Heart right ventricle (tissue), 16 donors: Measurements from ENCODE around the gene GCK. TPM values are rescaled to one million over a fixed set of nuclear protein-coding genes. Genes with fewer than 3 reads are reported as not detected.

Experiments used
- ATAC-seq, 8 donors: fragments of 200-7000 bp; cut with Tn5 transposase; one replicate each; pipeline ENCODE4 v1.9.1; 2020; ENCODE audit warnings: mild to moderate bottlenecking in 8 of 8, moderate library complexity in 8 of 8, moderate number of reproducible peaks in 1 of 8
- DNase-seq, 2 donors: peaks; one replicate each; pipeline ENCODE4 v3.0.0-alpha.2; 2020
- H3K27ac ChIP-seq, 10 donors: fragments of 200-600 bp; sonication (generic) in 2 of 10; one replicate each; pipeline versions ENCODE4 v1.5.0 to v1.8.0; 2020 to 2022; ENCODE audit warnings: mild to moderate bottlenecking in 3 of 10
- H3K27me3 ChIP-seq, 7 donors: fragments of 200-600 bp; one replicate each; pipeline ENCODE4 v1.8.0; 2021 to 2022; ENCODE audit warnings: mild to moderate bottlenecking in 2 of 7
- H3K36me3 ChIP-seq, 9 donors: fragments of 200-600 bp; sonication (generic) in 1 of 9; one replicate each; pipeline versions ENCODE4 v1.5.0 to v1.8.0; 2020 to 2022; ENCODE audit warnings: mild to moderate bottlenecking in 2 of 9
- H3K4me1 ChIP-seq, 9 donors: fragments of 200-600 bp; sonication (generic) in 1 of 9; one replicate each; pipeline versions ENCODE4 v1.5.0 to v1.8.0; 2020 to 2022; ENCODE audit warnings: mild to moderate bottlenecking in 4 of 9
- H3K4me3 ChIP-seq, 10 donors: fragments of 200-600 bp; sonication (generic) in 2 of 10; one replicate each; pipeline versions ENCODE4 v1.5.0 to v1.8.0; 2020 to 2022; ENCODE audit warnings: mild to moderate bottlenecking in 7 of 10, moderate library complexity in 2 of 10
- H3K9me3 ChIP-seq, 11 donors: fragments of 200-600 bp in 10 of 11; sonication (generic) in 2 of 11; one replicate each; pipeline versions ENCODE4 v1.5.0 to v1.8.0; 2013 to 2022; ENCODE audit warnings: mild to moderate bottlenecking in 2 of 11, control low read depth in 1 of 11, moderate library complexity in 1 of 11
- CTCF ChIP-seq, 9 donors: fragments of 200-600 bp; sonication (generic) in 2 of 9; IDR thresholded peaks; one replicate each; pipeline versions ENCODE4 v1.5.0 to v1.8.0; 2021 to 2022; ENCODE audit warnings: antibody characterized with exemption in 9 of 9, mild to moderate bottlenecking in 5 of 9, moderate library complexity in 1 of 9
- WGBS, 2 donors: extraction: QIAGEN DNeasy Blood & Tissue Kit; methylation state at CpG; one replicate each; pipeline ENCODE4 v1.1.7; 2013; ENCODE audit warnings: inconsistent platforms in 1 of 2; 5-methylcytosine and 5-hydroxymethylcytosine counted together
- intact Hi-C, 10 donors: fragments of 100-400 bp; cut with DNase I; formaldehyde crosslinking; loops; one replicate each; pipeline versions ENCODE4 v1.11.1 to v1.14.2; 2022
- polyA plus RNA-seq, 2 donors: library from polyadenylated mRNA; stranded (reverse); fragments of 200-250 nt; gene quantifications; one replicate each; pipeline ENCODE4 v1.2.3, GENCODE V29; 2013
- total RNA-seq, 10 donors: library from RNA; stranded (reverse); fragmentation: NEBNext Ultra II Directional in 3 of 10; extraction: Animal tissue kit (Norgen Biotek cat#: 25700) in 3 of 10; gene quantifications; one replicate each; pipeline versions ENCODE4 v1.2.1 to v1.2.4, GENCODE V29; 2021 to 2023
- donor health status: Arrhythmogenic right ventricular cardiomyopathy.
- donor health status: ischemic (EF 13 %, LVEDD 7.1; RV severe dilation, severe dysfunction).
- donor health status: healthy with polysubstance abuse.
- donor health status: DM: no; HTN: yes; CAD: no.
- donor health status: DM: no; HTN: no; CAD: no.
- donor health status: ischemic (EF 25% LVEDD 6.9; RV normal size, moderate dysfunction).
- donor health status: ischemic (EF 25% LVEDD 5.7; RV mildly dilated, moderate dysfunction).
- donor health status: healthy.
- donor health status: DM: yes; HTN: yes; CAD: no.
- donor health status: Ischemic cardiomyopathy.
- donor health status: ischemic (EF 35%, LVEDD 5.7; RV mildly dilated, moderate dysfunction).
- donor health status: nonischemic (EF 11% LVEDD 7.7; RV severe dilation, severe dysfunction).
- donor health status: DM: yes; HTN: yes; CAD: no.
- donor health status: PGD.
- donor health status: ischemic (EF 29% LVEDD 5.4; RV normal size, mild dysfunction).
- donor health status: nonischemic (EF 23%, LVEDD 6.1; RV moderate dilation, normal function).

GCK gene
- total and polyA plus RNA-seq, 12 donors: 0.50 to 6.0 (median 1.5) TPM

- Histone ChIP-seq H3K36me3 (peaks cover 0 to 59% (median 3%) of the 10 kb centered on the region in 9 donors), H3K4me3 (no peak overlapping the region), H3K4me1 (peaks cover 0 to 30% (median 7%) of the 10 kb centered on the region in 9 donors), H3K27me3 (peaks cover 0 to 19% (median 0%) of the 10 kb centered on the region in 7 donors), H3K27ac (peak overlapping the region in 1 of 10 donors; percentile 25), H3K9me3 (no peaks in the 10 kb centered on the region)
- no peak for TF ChIP-seq CTCF (IDR thresholded peaks at IDR 0.05)
- 85 to 89% methylated on average over 21 of the region's 21 CpGs for WGBS, 2 donors
- no peak for ATAC-seq
- DNase-seq: no peak
- intact Hi-C loops: no loop called here
Observed at GRCh38 chr7:44108768-44109750, 80.2 kb downstream of the GCK start.

- intact Hi-C loops: no loop called here
- TF ChIP-seq CTCF (IDR thresholded peaks at IDR 0.05): no peak
- Histone ChIP-seq H3K9me3 (no peaks in the 10 kb centered on the region), H3K27me3 (peaks cover 0 to 26% (median 0%) of the 10 kb centered on the region in 7 donors), H3K4me3 (peak overlapping the region in 3 of 10 donors; percentile 61 to 66 (median 64)), H3K27ac (peak overlapping the region in 1 of 10 donors; percentile 25), H3K36me3 (peaks cover 0 to 52% (median 3%) of the 10 kb centered on the region in 9 donors), H3K4me1 (peaks cover 0 to 32% (median 14%) of the 10 kb centered on the region in 9 donors)
- ATAC-seq (no peak), DNase-seq (no peak)
- 91 to 92% methylated on average over 19 to 21 of the region's 21 CpGs for WGBS, 2 donors
Observed at GRCh38 chr7:44107961-44108767, 81.1 kb downstream of the GCK start.

GRCh38 chr7:44107116-44107960, 81.9 kb downstream of the GCK start:
- Histone ChIP-seq H3K27ac (peak overlapping the region in 2 of 10 donors; percentile 36 to 85), H3K9me3 (no peaks in the 10 kb centered on the region), H3K36me3 (peaks cover 0 to 46% (median 0%) of the 10 kb centered on the region in 9 donors), H3K27me3 (peaks cover 0 to 26% (median 0%) of the 10 kb centered on the region in 7 donors), H3K4me3 (peak overlapping the region in 3 of 10 donors; percentile 61 to 66 (median 64)), H3K4me1 (peaks cover 2 to 40% (median 15%) of the 10 kb centered on the region in 9 donors)
- no peak for DNase-seq
- 91 to 92% methylated on average over 18 of the region's 18 CpGs for WGBS, 2 donors
- TF ChIP-seq CTCF (IDR thresholded peaks at IDR 0.05): no peak
- ATAC-seq: no peak
- intact Hi-C loops: no loop called here
